GM18526 (cell line): Measurements from ENCODE around the gene CAPN8.

Experiments
- POLR2A ChIP-seq: IDR thresholded peaks from 3 replicates; pipeline ENCODE4 v1.6.1; 2011; ENCODE audit not compliant: insufficient read length; ENCODE audit errors: extremely low read depth

The CAPN8 gene

DNA sequence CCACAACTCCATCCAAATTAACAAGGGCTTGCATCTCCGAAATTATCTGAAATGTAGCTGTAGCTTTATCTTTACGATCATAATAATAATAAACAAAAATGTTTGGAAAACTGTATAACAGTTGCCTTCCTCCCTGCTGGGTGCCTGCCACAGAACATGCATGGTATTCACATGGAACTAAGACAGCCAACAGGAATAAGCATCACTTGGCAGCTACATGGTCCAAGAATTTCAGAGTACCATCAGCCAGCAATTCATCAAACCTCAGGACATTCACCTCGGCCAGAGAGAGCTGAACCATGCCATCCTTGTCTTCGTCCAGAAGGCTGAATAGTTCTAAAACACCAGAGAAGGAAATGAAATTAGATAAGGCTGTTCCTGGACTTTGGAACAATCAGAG lies 122.7 kb downstream of the CAPN8 start:
- no peak for TF ChIP-seq POLR2A

DNA sequence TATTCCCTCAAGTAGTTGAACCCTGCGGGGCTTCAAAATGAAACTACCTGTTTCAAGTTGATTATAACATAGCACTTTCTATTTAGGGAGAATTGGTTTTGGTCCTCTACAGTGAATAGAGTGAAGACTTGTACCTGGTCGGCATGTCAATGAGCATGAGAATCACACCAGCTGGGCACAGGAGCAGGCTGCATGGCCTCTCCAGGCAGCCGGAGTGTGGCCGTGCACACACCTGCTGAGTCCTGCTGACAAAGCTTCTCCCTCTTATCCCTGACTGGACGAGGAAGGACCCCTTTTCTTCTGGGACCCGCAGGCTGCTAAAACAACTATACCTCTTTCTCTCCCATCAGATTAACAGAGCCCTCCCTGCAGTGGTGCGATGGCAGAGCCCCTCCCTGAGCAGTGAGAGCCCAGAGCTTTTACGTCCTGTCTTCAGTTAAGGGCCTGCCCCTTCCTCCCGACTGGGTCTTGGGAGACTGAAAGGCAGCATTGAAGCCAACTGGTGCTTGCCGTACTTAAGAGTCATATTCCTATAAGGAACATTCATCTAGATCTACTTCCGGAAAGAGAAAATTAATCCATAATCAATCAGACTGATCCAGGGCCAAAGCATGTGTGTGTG lies 124.9 kb downstream of the CAPN8 start:
- no peak for TF ChIP-seq POLR2A

GRCh38 chr1:223539750-223540149 lies 125.8 kb downstream of the CAPN8 start:
- no peak for TF ChIP-seq POLR2A

- TF ChIP-seq POLR2A, result no peak
Measured at GRCh38 chr1:223538981-223539380, 126.5 kb downstream of the CAPN8 start.

DNA sequence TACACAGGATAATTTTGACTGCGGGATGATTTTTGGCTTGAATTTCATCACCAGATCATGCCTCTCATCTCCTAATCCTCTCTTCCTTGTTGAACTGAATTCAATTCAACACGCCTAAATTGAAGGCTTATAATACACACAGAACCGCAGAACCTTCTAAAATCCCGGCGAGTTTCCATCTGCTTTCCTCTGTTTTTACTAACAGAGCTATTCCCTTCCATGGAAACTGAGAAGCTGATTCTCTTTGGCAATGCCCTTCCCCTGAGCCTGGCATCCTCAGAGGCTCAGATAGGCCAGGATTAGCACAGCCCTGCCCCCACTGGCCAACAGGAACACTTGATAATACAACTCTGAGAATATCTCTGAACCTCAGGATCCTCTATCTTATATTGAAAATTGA lies 130.2 kb downstream of the CAPN8 start:
- TF ChIP-seq POLR2A, result no peak

- no peak for TF ChIP-seq POLR2A
Measured at GRCh38 chr1:223534677-223535076, 130.8 kb downstream of the CAPN8 start.

DNA sequence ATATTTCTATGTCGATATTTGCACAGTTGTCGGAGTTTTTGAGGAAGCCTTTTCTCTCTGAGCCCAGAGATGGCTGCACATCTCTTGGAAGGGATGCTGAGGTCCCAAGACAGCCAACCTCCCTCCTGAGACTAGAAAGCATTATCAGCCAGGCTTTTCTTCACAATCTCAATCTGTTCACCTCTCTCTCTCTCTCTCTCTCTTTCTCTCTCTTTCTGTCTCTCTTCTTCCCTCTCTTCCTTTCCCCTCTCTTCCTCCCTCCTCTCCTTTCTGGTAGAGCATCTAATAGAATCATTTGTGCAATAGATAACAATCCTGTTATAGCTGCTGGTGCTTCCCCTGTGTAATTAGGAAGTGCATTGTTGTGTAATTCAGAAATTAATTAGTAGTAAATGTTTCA lies 131.8 kb downstream of the CAPN8 start:
- no peak for TF ChIP-seq POLR2A

DNA sequence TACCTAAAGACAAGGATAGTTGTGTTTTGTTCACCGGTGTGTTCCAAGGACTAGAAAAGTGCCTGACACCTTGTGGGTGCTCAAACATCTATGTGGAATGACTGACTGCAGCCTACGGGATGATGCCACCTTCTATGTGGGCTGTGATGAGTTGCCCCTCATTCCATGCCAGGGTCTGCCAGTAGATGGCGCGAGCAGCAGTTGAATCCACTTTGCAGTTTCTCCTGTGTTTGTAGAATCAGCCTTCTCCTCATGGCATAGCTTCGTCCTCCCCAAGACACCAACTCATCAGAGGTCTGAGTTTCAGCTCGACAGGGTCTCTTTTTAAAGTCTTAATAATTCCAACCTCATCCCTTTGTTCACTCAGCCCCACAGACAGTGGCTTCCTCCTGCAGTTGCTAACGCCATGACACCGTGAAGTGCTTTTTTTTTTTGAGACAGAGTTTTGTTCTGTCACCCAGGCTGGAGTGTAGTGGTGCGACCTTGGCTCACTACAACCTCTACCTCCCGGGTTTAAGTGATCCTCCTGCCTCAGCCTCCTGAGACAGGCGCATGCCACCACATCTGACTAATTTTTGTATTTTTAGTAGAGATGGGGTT lies 133.7 kb downstream of the CAPN8 start:
- TF ChIP-seq POLR2A, result no peak

DNA sequence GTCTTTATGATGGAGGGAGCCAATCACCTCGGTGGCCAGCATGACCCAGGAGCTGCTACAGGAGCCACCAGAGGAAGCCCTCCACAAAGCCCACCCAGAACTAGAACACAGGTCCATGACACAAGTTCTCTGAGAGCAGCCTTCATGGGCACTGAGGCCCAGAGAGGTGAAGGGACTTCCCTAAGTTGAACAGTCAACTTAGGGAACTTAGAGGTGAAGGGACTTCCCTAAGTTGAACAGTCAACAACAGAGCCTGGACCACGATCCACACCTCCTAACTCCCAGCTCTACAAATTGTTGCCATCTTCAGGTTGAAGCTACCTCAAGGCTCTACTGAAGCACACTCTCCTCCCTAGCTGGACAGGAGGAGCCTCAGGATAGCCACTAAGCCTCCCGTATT lies 139.5 kb downstream of the CAPN8 start:
- no peak for TF ChIP-seq POLR2A

GRCh38 chr1:223525546-223525945 lies 140.0 kb downstream of the CAPN8 start:
- no peak for TF ChIP-seq POLR2A

DNA sequence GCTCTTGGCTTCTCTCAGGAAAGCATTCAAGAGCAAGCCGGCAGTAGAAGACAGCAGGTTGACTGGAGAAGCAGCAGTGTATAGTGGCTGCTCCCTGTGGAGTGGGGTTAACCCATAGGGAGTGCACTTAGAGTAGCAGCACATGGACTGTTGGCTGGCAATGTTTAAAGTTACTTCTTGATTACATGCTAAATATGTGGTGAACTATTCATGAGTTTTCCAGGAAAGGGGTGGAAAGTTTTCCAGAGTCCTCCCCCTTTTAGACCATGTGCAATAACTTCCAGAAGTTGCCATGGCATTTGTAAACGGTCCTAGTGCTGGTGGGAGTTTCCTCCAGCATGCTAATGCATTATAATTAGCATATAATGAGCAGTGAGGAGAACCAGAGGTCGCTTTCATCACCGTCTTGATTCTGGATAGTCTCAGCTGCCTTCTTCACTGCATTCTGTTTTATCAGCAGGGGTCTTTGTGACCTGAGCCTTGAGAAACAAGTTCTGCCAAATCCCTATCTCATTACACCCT lies 140.5 kb downstream of the CAPN8 start:
- no peak for TF ChIP-seq POLR2A

DNA sequence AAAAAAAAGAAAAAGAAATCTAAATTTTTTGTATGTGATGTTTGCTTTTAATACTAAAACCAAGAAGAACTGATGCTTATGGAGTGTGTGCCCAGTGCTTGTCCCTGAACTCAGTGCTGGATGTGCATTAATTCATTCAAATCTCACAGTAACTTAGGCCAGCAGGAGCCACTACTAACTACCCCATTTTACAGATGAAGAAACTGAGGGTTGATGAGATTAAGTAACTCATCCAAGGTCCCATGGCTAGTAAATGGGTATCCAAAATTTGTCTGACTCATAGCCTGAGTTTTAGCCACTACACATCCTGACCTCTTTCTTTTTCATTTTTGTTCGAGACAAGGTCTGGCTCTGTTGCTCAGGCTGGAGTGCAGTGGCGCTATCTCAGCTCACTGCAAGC lies 144.4 kb downstream of the CAPN8 start:
- TF ChIP-seq POLR2A, result no peak

DNA sequence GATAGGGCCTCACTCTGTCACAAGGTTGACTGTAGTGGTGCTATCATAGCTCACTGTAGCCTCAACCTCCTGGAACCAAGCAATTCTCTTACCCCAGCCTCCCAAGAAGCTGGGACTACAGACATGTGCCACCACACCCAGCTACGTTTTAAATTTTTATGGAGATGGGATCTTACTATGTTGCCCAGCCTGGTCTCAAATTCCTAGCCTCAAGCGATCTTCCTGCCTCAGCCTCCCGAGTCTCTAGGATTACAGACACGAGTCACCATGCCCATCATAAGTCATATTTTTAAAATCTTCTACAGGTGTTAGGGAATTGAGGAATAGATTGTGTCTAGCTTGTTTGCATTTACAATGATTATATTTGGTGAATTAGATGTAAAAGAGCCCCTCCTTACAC lies 145.3 kb downstream of the CAPN8 start:
- TF ChIP-seq POLR2A, result no peak

DNA sequence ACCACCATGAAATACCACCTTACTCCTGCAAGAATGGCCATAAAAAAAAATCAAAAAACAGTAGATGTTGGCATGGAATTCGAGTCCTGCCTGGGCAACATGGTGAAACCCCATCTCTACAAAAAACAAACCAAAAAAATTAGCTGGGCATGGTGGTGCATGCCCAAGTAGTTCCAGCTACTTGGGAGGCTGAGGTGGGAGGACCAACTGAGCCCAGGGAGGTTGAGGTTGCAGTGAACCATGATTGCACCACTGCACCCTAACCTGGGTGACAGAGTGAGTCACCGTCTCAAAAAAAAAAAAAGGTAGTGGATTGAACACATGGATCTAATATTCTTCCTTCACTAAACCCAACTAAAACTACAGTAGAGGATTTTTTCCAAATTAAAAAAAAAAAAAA lies 146.4 kb downstream of the CAPN8 start:
- no peak for TF ChIP-seq POLR2A

DNA sequence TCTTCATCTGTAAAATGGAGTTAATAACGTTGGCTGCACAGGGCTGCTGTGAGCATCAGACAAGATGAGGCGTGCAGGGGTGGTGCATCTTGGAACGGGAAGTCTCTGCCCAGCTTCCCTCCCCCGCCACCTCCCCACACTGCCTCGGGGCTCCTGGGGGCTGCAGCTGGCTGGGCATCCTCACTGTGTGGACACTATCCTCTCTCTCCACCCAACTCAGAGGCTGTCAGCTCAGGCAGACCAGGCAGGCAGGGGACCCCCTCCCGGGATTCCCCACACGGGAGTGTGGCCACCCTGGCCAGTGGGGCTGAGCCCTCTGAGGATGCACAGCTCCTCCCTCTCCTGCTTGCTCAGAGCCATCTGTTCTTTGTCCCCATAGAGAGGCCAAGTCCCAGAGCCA lies 149.6 kb downstream of the CAPN8 start:
- TF ChIP-seq POLR2A, result no peak

DNA sequence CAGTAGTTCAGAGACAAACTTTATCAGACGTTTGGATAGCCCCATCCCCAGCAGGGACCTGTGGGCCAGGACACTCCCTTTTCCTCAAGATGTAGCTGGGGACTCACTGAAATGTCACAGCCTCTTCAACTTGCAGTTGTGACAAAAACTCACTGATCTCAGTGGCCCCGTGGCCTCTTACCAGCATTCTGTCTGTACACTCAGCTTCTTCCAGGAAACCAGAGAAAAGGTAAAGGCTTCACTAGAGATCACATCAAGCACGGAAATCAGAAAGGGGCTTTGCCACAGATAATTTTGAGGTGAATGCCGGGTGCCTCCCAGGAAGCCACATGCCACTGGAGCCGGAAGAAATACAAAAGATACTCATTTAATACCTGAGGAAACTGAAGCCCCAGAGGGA lies 150.1 kb downstream of the CAPN8 start:
- no peak for TF ChIP-seq POLR2A

DNA sequence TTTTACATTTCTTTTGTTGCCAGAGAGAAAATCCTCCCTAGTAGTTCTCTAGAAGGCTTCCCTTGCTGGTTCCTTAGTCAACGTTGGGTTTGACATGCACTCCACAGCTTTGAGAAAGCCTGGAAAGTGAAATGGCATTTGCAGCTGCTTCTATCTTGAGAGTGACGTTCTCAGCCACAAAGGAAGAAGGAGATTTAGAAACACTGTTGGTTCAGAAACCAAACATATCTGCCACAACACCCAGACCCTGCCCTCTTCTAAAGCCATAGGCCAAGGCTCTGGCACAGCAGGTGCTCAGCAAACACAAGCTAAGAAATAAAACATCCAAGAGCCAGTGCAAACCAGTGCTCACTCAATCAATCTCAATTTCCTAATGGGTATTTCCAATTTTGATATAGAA lies 150.9 kb downstream of the CAPN8 start:
- TF ChIP-seq POLR2A, result no peak
